Stimulated activated CD8-positive, alpha-beta memory T cell treated with anti-CD3 and anti-CD28 coated beads, Interleukin-15, amount 100 ng/mL, for 4 hours (primary cell): Measurements from ENCODE around the gene TSPEAR.
"Not testable (repeated sequence)": the region's sequence is repeated elsewhere in the genome, so short reads cannot be mapped to it uniquely, and the experiment has no call there.

ENCODE experiments used
- DNase-seq, 2 donors: peaks; one replicate each; pipeline ENCODE4 v3.0.0-alpha.2; 2020; ENCODE audit warnings: low read depth in 2 of 2

TSPEAR gene

DNA sequence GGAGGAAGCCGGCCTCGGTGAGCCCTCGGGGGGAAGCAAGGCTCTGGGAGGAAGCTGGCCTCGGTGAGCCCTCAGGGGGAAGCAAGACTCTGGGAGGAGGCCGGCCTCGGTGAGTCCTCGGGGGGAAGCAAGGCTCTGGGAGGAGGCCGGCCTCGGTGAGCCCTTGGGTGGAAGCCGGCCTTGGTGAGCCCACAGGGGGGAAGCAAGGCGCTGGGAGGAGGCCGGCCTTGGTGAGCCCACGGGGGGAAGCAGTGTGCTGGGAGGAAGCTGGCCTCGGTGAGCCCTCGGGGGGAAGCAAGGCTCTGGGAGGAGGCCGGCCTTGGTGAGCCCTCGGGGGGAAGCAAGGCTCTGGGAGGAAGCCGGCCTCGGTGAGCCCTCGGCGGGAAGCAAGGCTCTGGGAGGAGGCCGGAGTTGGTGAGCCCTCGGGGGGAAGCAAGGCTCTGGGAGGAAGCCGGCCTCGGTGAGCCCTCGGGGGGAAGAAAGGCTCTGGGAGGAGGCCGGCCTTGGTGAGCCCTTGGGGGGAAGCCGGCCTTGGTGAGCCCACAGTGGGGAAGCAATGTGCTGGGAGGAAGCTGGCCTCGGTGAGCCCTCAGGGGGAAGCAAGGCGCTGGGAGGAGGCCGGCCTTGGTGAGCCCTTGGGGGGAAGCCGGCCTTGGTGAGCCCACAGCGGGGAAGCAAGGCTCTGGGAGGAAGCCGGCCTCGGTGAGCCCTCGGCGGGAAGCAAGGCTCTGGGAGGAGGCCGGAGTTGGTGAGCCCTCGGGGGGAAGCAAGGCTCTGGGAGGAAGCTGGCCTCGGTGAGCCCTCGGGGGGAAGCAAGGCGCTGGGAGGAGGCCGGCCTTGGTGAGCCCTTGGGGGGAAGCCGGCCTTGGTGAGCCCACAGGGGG, 208.1 kb downstream of the TSPEAR start:
- DNase-seq: not testable (repeated sequence)

DNA sequence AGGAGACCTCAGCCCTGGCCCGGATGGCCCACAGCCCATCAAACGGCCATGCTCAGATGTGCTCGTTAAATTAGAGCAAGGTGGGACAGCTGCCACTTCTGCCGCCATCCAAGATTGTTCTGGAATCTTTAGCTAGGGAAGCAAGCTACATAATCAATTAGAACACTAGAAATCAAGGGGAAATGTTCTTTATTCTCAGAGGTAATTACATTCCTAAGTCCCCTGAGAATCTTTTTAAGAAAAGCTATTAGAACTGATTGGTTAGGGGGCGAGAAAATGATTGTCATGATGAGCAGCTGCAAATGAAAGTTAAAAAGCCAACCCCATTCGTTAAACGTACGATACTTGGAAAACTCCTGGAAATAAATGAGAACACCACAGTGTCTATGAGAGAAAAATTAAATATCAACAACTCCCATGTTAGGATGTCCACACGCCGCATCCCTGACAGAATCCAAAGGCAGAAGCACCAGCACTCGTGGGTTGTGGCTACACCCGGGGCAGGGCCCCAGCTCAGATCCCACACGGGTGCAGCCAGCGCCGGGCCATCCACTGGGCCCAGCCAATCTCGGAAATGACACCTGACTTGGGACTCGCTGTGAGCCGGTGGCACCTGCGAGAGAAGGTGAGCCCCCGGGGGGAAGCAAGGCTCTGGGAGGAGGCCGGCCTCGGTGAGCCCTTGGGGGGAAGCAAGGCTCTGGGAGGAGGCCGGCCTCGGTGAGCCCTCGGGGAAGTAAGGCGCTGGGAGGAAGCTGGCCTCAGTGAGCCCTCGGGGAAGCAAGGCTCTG, 209.0 kb downstream of the TSPEAR start:
- DNase-seq: no peak

DNA sequence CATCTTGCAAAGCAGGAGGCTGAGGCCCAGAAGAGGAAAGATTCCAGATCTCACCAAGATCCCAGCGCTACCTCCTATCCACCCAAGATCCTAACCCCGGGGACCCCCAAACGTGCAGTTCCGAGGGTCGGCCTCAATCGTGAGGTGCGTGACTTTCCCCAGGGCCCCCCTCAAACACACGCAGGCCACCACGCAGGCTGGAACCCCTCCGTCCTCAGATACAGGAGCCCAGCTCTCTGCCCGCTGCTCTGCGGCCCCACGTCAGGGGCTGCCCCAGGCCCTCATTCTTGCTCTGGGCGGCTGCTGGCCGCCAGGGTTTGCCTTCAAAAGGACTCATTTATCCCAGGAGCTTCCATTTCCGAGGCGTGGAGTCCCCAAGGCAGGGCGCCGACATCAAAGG, 211.3 kb downstream of the TSPEAR start:
- DNase-seq: no peak

DNA sequence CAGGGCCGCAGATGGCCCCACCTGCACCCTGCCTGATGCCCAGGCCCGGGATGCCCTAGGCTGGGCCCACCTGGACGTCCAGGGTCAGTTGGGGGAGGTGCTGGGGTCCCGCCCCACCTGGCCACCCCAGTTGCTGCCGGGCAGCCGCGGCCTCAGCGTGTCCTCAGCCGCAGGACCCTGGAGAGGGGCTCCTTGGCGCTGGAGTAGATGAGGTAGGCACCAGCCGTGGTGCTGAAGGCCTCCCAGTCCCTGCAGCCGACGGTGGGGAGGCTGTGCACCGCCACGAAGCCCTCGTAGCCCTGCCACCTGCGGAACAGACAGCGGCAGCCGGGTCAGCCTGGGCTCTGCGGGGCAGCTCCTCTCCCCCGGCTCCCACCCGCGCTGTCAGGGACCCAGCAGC, 211.7 kb downstream of the TSPEAR start:
- no peak for DNase-seq

DNA sequence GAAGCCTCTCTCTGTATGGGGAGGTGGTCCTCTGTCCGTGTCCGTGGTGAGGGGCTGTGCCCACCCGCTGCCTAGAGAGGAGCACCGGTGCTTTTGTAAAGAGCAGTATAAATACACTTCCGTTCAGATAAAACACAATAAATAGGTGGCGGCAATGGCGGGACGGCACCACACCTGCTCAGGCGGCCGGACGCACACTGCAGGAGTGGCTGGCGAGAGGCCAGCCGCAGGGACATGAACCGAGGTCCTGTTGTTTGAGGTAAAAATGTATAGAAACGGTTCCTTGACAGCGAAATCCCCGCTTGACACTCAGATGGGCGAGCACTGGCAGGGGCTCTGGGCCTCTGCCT, 212.2 kb downstream of the TSPEAR start:
- no peak for DNase-seq

DNA sequence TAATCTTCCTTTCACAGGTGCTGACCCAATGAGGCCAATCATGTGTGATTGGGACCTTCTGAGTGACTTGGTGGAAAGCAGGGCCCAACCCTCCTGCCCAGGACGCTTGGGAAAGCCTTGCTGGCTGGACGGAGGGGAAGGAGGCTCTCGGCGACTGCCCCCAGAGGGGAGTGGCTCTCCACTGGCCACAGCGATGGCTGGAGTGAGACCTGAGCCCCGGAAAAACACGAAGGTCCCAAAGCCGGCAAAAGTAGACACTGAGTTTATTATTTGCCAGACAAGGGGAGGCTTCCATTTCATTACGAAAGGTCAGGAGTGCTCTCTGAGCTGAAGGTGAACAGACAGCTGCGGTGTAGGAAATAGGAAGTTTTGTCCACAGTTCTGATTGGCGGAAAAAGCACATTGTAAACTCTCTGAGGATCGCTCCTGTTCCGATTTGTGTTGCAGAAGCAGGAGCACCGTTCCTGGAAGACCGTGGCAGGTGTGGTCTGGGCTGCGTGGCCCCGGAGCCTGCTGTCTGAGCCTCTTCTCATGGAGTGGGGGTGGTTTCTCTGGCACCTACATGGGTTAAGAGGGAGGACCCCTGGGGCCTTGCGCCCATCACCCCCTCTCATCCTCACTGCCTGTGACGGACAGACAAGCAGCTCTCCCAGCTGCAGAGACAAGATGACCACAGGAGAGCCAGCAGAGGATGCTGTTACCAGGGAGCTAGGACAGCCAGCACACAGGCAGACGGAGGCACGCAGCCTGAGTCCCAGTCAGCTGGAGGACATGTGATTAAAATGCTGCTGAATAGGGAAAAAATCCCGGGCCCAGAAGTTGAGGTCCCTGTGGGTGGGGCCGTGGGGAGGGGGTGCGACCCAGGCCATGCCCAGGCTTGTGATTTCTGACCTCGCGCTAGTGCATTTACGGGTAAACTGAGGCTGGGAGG, 212.8 kb downstream of the TSPEAR start:
- DNase-seq: no peak

DNA sequence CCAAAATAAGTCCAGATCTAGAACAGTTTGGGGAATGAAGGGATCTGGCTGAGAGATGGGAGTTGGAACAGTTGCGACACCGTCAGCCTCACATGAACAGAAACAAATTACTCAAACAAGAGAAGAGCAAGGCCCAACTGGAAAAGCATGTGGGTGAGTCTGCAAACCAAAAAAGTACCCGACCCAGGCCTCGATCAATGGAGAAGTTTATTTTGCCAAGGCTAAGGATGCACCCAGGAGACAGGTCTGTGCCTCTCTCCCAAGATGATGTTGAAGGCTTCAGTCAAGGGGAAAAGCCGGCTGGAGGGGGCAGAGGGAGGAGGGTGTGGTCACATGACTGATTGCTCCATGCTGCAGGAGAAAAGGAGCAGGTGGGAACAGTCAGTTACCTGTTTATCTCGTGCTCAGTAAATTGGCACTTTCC, 213.7 kb downstream of the TSPEAR start:
- no peak for DNase-seq

DNA sequence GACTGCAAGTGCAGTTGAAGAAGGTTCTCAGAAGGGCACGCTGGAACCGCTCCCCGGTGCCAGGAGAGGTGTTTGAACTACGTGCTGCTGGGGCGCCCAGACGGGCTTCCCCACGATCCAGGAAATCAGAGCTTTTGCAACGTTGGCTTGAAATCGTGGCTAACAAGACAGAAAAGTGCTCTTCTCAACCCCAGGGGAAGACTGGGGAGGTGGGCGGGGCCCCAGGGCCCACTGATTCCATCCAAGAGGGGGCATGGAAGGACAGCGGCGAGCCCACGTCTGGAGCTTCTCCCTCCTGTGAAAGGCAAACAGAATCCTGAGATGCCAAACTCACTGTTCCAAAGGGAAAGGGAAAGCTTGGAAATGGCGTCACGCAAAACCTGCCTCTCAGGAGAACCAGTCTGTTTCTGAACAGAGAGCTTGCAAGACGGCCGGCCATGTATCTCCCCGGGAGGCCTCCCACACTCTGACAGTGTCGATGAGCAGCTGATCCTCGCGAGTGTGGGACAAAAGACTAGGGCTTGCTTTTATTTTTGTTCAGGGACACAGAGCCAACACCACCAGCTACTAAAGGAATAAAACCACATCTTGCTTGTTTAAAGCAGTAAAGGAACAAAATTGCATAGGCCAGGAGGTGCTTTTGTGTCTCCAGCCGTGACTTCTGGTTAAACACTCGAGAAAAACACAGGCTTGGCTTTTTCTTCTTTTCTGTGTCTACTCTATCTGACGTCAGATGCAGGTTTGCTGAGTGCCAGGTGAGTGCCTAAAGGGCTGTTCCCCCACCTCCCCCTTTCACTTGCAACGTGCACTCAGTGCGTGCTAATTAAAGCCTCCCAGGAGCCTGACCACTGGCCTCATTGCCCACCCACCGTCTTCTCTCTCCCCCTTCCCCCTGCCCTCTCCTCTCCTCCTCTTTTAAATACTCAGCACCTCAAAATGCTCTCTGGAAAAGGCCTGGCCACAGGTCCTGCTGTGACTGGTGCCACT, 214.5 kb downstream of the TSPEAR start:
- DNase-seq: no peak

DNA sequence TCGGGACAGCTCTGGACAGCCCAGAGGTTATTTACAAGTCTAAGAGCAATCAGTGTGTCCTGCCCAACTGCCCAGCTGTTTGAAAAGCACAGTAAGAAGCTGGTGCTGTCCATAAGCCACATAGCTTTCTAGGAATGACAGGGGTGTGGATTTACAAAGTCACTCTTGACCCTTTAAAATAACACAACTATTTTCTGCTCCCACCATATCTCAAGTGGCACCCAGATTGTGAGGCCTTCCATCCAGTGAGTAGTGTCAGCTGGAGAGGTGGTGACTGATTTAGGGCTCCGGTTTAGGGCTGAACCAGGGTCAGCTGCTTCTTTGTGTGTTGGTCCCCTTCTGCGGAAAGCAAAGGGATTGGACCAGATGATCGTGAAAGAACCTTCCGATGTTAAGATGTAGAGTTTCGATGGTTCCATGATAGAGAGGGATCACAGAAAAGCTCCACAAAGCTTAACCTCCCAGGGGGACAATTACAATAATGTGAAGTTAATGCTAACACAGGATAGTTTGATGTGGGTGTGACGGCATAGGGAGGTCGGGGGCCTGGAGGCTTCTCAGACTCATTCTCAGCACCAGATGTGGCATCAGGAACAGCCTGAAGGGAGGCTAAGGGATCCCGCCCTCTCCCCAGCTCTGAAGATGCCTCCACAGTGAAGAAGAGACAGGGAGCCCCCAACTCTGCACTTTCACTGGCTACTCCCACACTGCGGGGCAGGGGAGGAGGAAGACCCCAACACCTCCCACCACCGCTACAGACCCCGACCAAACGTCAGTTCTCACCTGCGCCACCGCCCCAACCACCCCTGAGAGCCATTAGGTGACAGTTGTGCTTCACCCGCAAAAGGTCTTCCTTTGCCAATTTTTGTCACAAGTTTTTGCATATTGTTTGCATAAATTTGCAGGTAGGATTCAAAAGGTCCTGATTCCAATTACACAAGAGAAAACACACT, 215.5 kb downstream of the TSPEAR start:
- DNase-seq: no peak

DNA sequence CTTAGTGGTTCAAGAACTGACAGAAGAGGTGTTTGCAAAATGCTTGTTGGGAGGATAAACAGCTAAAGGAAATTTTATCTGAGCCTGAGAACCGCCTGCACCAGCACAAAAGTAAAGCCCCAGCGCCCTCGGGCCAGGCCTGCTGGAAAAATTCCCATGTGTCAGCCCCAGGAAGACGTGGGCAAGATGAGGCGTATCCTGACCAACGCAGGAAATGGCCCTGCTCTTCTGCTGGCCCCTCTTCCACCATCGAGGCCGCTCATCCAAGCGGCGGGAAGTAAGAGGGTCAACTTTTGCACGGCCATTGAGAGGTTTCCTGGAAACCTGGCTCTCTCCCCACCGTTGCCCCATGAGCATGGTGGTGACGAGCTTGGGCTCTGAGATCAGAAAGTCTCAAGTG, 216.4 kb downstream of the TSPEAR start:
- no peak for DNase-seq

DNA sequence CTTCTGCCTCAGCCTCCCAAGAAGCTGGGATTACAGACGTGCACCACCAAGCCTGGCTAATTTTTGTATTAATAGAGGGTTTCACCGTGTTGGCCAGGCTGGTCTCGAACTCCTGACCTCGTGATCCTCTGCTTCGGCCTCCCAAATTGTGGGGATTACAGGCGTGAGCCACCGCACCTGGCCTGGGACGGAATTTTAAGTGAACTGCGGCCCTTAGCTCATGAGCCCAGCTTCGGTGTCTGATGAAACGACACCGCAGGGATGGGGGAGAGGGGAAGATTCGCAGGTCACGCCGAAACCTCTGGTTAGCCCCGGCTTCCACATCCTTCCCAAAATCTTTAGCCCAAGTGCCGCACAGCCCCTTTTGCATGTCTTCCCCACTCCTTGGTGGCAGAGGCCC, 217.0 kb downstream of the TSPEAR start:
- no peak for DNase-seq

DNA sequence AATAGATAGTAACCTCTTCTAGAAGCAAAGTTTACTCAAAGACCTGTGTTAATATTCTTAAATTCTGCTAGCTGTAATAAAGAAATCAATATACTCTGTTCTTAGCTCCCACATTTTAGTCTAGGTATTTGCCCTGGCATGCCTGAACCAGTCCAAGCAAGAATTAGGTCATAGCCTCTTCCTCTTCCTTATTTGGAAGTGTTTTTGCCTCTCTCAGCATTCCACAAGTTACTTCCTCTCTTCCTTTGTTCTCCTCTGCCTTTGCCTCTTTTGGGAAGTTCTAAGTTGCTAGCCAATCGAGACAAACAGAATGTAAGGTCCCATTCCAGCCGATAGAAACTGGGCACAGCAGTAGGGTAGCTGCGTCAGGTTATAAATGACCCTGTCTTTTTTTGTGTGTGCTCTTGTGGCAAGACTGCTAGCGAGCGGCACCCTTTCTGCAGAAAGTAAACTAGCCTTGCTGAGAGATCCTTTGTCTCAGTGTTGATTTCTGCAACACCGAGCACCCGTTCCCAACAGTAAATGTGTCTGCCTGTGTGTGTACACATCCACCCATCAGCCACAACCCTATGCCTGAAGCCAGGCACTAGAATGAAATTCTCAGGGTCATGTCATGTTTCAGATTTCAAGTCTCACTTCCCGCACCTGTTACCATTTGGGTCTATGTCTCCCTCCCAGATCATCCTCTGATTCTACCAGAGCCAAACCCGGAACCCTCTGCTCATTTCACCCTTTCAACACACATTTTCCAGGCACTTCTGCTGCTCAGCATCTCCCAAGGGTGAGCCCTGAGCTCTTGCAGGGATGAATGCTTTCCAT, 218.6 kb downstream of the TSPEAR start:
- no peak for DNase-seq

DNA sequence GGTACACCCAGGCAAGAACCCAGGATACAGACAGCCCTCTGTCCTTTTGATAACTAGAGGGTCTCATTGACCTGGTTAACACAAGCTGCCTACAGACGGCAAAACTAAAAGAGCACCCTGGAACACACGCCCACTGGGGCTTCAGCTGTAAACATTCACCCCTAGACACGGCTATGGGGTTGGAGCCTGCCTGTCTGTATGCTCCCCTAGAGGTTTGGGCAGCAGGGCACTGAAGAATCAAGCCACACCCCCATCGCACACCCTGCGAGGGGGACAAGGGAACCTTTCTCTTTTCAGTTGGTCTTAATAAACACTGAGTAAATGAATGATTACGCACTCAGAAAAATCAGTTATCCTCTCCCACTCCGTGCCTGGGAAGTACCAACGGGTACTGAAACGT, 220.6 kb downstream of the TSPEAR start:
- no peak for DNase-seq

DNA sequence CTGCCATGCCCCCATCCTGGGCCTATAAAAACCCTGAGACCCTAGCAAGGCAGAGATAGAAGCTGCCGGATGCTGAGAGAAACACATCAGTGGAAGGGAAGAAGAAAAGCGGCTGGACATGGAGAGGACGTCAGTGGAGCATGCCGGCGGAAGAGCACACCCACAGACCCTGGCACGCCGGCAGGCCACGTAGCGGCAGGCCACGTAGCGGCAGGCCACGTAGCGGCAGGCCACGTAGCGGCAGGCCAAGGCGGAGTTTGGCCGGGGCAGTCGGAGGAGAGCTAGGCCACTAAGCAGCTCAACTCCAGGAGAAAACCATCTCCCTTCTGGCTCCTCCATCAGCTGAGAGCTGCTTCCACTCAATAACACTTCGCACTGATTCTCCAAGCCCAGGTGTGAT, 221.0 kb downstream of the TSPEAR start:
- no peak for DNase-seq

DNA sequence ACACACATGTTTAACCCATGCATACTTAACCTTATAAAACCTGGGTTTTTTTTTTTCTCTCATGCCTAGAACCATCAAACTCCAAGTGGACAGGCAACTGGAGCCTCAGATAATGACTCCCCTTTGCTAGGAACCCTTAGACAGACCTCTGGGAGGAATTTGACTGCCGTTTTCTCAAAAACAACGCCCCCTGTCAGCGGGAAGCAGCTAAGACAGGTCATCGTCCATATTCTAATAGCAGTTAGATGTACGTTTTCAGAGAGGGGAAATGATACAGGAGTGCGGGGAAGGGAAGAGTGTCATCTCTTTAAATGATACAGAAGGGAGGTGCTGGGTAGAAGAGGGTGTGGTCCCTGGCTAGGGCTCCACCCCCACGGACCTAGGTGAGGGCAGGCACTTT, 221.4 kb downstream of the TSPEAR start:
- no peak for DNase-seq

DNA sequence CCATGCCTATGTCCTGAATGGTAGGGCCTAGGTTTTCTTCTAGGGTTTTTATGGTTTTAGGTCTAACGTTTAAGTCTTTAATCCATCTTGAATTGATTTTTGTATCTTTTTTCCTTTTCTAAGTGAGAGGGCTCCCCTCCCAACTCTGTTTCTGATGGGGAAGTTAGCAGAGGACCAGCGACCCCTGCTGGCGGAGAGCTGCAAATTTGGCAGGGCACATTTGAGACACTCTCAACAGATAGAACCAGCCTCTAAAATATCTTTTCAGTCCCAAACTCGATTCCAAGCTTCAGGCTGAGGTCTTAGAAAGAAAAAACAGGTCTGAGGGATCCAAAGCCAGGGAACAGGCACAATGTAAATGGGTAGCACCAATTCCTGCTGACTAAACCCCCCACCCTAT, 223.5 kb downstream of the TSPEAR start:
- DNase-seq: no peak

DNA sequence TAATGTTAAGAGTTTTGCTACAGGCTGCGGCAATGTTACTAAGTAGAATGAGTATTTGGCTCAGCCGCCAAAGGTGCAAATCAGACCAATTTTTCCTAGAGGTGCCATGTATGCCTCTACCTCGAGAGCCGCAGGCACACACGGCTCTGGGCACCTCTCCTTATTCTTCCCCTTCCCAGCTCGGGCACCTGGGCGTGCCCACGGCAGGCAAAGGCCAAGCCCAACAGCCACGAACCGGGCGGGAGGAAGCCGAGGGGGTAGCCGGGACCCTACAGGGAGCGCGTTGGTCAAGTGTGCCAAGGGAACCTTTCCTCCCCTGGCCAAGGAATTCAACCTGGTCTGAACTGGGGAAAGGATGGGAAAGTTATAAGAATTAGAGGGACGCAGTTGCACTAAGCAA, 225.1 kb downstream of the TSPEAR start:
- no peak for DNase-seq

DNA sequence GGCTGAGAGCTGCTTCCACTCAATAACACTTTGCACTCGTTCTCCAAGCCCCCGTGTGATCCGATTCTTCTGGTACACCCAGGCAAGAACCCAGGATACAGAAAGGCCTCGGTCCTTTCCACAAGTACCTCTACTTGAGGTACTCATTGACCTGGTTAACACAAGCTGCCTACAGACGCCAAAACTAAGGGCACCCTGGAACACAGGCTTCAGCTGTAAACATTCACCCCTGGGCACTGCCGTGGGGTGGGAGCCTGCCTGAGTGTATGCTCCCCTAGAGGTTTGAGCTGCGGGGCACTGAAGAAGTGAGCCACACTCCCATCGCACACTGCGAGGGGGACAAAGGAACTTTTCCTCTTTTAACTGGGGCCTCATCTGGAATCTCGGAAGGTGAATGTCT, 225.6 kb downstream of the TSPEAR start:
- DNase-seq: no peak

DNA sequence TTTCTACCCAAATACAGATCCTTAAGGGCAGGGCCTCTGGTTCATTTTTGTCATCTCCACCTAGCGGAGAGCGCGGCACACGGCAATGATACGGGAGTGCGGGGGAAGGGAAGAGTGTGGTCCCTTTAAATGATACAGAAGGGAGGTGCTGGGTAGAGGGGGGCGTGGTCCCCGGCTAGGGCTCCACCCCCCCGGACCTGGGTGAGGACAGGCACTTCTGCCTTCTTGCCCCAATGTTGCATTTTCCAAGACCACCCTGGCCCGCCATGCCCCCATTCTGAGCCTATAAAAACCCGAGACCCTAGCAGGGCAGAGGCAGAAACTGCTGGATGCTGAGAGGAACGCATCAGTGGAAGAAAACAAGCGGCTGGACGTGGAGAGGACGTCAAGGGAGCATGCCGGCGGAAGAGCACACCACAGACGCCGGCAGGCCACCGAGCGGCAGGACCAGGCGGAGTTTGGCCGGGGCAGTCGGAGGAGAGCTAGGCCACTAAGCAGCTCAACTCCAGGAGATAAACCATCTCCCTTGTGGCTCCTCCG, 226.0 kb downstream of the TSPEAR start:
- peak; percentile 14 to 20 for DNase-seq
